NB4 (cell line): ENCODE measurements around the gene LRMDA.

Experiments
- DNase-seq: peaks from one replicate; pipeline ENCODE4 v3.0.0; 2010; ENCODE audit warnings: low read depth
- H3K4me3 ChIP-seq: one replicate; pipeline ENCODE4 v1.5.1; 2011; ENCODE audit warnings: mild to moderate bottlenecking, low read depth, low read length, moderate library complexity
- CTCF ChIP-seq: IDR thresholded peaks from one replicate; pipeline ENCODE4 v1.5.1; 2012; ENCODE audit warnings: low read depth, low read length
- MYC ChIP-seq: IDR thresholded peaks from 2 replicates; pipeline ENCODE4 v1.6.1; 2011; ENCODE audit warnings: low read depth, low read length
- POLR2A ChIP-seq: IDR thresholded peaks from 2 replicates; pipeline ENCODE4 v1.6.1; 2011; ENCODE audit warnings: mild to moderate bottlenecking; ENCODE audit not compliant: insufficient read length; ENCODE audit errors: extremely low read depth
- TF ChIP-seq, protein P1 (sequence below): IDR thresholded peaks from 2 replicates; pipeline ENCODE4 v1.6.1; 2011; ENCODE audit warnings: low read depth, low read length

LRMDA gene

GRCh38 chr10:75565286-75566251, 134.1 kb downstream of the LRMDA start:
- no peak overlapping the region for H3K4me3 ChIP-seq
- no peak for DNase-seq
- no peak for TF ChIP-seq MYC
- TF ChIP-seq POLR2A = no peak
- TF ChIP-seq CTCF = no peak
- TF ChIP-seq, protein P1, sequence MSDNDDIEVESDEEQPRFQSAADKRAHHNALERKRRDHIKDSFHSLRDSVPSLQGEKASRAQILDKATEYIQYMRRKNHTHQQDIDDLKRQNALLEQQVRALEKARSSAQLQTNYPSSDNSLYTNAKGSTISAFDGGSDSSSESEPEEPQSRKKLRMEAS = no peak

DNA sequence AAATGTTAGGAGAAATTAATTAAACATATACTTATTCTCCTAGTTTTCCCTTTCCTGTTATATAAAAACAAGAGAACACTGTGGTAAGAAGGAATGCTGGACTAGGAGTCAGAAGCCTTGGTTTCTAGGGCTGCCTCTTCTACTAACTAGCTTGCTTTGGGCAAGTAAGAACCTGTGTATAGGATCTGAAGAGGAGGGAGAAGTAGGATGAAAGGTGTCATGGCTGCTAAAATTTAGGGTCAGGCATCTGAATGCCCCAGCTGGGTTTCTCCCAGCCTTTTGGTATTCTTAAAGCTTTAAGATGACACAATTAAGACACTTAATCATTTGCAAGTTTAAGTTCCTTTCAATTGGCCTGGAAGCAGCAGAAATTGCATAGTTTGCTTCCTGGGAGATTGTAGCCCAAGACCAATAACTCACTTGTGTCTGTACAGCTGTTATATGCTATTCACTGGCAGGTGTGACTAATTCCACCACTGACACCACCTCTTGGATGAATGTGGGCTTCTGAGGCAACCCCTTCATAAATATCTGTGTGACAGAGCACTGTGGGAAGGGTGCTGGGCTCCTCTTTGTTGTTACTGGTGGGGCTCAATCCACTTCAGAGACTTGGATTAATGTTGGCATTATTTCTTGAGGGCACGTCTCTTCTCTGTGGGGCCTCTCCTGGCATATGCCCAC, 137.2 kb downstream of the LRMDA start:
- no peak for DNase-seq
- H3K4me3 ChIP-seq = no peak overlapping the region
- TF ChIP-seq CTCF = no peak
- no peak for TF ChIP-seq MYC
- no peak for TF ChIP-seq POLR2A
- TF ChIP-seq, protein P1 = no peak

- no peak for DNase-seq
- TF ChIP-seq MYC = no peak
- no peak for TF ChIP-seq POLR2A
- TF ChIP-seq, protein P1 = no peak
- H3K4me3 ChIP-seq = no peak overlapping the region
These were observed 138.1 kb downstream of the LRMDA start for GRCh38 chr10:75569506-75569905.

GRCh38 chr10:75572478-75572877, 141.1 kb downstream of the LRMDA start:
- no peak for DNase-seq
- TF ChIP-seq MYC (no peak), POLR2A (no peak), CTCF (no peak)
- TF ChIP-seq, protein P1 = no peak
- no peak overlapping the region for H3K4me3 ChIP-seq

DNA sequence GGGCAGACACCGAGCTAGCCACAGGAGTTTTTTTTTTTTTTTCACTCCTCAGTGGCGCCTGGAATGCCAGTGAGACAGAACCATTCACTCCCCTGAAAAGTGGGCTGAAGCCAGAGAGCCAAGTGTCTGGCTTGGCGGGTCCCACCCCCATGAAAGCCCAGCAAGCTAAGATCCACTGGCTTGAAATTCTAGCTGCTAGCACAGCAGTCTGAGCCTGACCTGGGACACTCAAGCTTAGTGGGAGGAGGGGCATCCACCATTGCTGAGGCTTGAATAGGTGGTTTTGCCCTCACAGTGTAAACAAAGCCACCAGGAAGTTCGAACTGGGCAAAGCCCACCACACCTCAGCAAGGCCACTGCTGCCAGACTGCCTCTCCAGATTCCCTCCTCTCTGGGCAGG, 144.5 kb downstream of the LRMDA start:
- DNase-seq = no peak
- no peak overlapping the region for H3K4me3 ChIP-seq
- TF ChIP-seq, protein P1 = no peak
- no peak for TF ChIP-seq MYC

DNA sequence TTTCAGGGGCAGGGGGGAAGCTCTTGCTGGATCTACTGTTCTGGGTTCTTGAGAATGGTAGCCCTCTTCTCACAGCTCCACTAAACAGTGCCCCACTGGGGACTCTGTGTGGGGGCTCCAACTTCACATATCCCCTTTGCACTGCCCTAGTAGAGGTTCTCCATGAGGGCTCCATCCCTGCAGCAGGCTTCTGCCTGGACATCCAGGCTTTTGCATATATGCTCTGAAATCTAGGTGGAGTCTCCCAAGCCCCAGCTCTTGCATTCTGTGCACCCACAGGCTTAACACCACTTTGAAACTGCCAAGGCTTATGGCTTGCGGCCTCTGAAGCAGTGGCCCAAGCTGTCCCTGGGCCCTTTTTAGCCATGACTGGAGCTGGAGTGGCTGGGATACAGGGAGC, 150.7 kb downstream of the LRMDA start:
- no peak overlapping the region for H3K4me3 ChIP-seq
- no peak for DNase-seq
- TF ChIP-seq POLR2A = no peak
- no peak for TF ChIP-seq MYC
- TF ChIP-seq CTCF = no peak
- TF ChIP-seq, protein P1 = no peak
